Hindlimb muscle (tissue), 1 donor: ENCODE results near the gene RASD2. TPM values are rescaled to one million over a fixed set of nuclear protein-coding genes. Genes with fewer than 3 reads are reported as not detected.

Experiments
- DNase-seq: peaks from one replicate; pipeline ENCODE4 v3.0.0-alpha.2; 2013
- polyA plus RNA-seq: library from polyadenylated mRNA; unstranded; fragments of 120-200 nt; gene quantifications from one replicate; pipeline ENCODE4 v1.2.1, GENCODE V29; 2013; ENCODE audit not compliant: insufficient read length

Gene RASD2
- polyA plus RNA-seq, 1 donor: 25.4 TPM

DNA sequence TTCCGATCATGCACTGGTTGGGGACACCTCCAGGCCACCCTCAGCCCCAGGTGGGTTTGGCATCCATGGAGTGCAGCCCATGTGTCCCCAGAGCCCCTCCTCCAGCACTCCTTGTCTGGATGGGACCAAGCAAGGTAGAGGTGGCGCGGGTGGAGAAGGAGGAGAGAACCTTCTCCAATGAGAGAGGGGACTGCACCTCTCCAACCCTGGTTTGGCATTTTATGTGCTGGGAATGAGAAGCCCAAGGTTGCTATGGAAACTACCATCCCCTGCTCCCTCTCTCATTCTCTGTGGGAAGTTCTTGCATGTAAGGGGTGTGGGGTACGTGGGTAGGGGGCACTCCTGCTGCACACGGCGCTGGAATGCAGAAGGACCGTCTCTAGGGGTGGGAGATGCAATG lies 21.8 kb upstream of the RASD2 start:
- DNase-seq: no peak

GRCh38 chr22:35519306-35520000 lies 21.2 kb upstream of the RASD2 start:
- no peak for DNase-seq

GRCh38 chr22:35521358-35522224 lies 19.0 kb upstream of the RASD2 start:
- no peak for DNase-seq

DNA sequence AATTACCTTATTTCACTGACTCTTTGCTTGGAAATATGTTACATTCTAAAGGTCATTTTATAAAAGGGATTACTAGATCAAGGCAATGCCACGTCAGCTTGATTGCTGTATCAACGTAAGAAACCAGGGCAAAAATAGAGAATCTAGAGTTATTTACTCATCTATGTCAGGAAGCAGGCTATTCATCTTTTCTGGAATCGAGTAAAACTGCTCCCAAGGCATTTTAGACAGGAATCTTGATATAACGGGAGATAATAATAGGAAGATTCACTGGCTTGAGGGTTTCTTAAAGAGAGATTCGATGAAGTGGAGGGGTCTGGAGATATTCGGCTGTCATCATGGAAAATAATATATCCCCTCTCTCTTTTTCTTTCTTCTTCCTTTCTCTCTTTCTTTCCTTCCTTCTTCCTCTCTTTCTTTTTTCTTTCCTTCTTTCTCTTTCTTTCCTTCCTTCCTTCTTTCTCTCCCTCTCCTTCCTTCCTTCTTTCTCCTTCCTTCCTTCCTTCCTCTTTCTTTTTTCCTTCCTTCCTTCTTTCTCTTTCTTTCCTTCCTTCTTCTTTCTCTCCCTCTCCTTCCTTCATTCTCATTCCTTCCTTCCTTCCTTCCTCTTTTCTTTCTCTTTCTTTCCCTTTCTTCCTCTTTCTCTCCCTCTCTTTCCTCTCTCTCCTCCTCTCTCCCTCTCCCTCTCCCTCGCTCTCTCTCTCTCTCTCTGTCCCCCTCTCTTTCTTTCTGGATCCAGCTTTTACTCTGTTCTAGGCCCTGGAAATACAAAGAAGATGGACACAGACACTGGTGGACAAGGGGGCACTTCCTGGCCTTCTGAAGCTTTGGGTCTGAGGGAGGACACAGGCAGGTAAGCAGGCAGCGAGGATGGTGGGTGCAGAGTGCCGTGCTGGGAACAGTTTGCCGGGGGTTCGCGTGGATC lies 18.1 kb upstream of the RASD2 start:
- no peak for DNase-seq

GRCh38 chr22:35523167-35523947 lies 17.3 kb upstream of the RASD2 start:
- no peak for DNase-seq

DNA sequence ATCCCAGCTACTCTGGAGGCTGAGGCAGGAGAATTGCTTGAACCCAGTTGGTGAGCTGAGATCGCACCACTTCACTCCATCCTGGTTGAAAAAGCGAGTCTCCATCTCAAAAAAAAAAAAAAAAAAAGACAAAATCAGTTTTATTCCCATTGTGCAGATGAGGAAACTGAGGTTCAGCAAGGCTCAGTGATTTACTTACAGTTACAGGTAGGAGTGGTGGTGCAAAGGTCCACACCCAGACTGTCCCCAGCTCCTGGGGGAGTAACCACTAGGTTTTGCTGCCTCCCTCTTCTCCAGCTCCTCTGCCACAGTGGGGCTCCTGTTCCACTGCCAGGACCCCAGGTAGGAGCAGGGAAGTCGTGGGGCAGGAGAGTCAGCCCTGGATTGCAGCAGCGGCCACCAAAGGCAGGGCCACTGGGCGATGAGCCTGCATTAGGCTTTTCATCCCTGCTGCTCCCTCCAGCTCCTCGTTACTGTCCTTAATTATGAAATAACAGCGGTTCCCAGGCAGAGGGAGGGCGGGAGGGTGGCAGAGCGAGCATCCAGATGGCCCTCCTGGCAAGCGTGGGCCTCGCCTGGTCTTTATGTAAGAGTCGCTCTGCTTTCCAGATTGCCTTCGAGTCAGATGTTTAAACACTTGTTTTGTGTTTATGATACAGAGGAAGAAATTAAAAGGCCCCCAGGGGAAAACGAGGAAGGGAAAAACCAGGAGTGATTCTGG lies 15.5 kb upstream of the RASD2 start:
- peak; percentile 71 for DNase-seq

GRCh38 chr22:35525687-35526332 lies 14.8 kb upstream of the RASD2 start:
- no peak for DNase-seq

GRCh38 chr22:35526333-35526979 lies 14.2 kb upstream of the RASD2 start:
- DNase-seq: peak; percentile 23

DNA sequence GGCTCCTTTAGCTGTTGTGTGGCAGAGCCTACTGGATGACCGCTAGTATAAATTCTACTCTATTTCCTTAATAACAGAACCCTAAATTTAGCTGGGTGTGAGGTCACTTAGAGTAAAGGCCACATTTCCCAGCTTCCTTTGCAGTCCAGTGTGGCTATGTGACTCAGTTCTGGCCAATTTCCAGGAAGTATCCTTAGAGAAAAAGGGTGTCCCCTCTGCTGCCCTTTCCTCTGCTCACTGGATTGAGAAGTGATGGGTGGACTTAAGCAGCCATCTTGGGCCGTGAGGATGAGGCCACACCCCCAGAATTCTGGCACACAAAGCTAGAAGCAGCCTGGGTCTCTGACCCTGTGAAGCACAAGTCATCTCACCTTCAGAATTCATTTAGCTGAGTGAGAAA lies 11.7 kb upstream of the RASD2 start:
- DNase-seq: no peak

DNA sequence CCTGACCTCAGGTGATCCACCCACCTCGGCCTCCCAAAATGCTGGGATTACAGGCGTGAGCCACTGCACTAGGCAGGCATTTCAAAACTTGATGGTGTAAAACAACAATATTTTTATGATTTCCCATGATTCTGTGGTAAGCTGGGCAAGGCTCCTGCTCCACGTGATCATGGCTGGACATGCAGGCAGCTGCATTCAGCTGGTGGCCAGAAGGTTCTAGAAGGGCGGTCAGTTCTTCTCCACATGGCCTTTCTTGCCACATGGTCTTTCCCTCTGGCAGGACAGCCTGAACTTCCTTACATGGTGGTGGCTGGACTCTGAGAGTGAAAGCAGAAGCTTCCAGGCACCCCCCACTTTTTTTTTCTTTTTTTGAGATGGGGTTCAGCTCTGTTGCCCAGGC lies 9.9 kb upstream of the RASD2 start:
- no peak for DNase-seq

- no peak for DNase-seq
Measured at GRCh38 chr22:35531202-35531601, 9.4 kb upstream of the RASD2 start.

DNA sequence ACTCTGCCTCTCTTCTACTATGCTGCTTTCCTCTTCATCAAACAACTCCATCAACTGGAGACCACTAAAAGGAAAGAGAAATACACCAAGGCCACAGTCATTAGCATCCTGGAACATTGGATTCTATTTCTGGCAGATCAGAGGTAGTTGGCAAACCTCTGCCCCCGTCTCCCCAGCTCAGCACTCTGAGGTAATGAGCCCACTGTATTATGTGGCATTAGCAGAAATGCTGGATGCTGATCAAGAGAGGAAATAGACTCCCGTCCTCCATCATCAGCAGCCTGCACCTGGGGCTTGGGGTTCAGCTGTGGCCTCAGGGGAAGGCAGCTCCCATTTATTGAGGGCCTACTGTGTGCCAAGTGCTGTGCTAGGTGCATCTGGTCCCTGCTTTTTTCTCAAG lies 9.0 kb upstream of the RASD2 start:
- no peak for DNase-seq

DNA sequence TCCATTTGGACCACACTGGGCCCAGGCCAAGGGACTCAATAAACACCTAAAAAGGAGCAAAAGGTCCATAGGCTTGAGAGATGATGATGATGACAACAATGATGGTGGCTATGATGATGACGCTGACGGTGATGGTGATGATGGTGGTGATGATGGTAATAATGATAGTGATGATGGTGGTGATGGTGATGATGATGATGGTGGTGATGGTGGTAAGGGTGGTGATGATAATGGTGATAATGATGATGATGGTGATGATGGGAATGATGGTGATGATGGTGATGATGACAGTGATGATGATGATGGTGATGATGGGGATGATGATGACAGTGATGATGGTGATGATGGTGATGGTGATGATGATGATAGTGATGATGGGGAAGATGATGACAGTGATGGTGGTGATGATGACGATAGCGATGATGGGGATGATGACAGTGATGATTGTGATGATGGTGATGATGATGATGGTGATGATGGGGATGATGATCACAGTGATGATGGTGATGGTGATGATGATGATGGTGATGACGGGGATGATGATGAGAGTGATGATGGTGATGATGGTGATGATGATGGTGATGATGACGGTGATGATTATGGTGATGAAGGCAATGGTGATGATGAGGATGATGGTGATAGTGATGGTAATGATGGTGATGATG lies 7.1 kb upstream of the RASD2 start:
- DNase-seq: no peak

- no peak for DNase-seq
Measured at GRCh38 chr22:35534091-35534490, 6.5 kb upstream of the RASD2 start.

DNA sequence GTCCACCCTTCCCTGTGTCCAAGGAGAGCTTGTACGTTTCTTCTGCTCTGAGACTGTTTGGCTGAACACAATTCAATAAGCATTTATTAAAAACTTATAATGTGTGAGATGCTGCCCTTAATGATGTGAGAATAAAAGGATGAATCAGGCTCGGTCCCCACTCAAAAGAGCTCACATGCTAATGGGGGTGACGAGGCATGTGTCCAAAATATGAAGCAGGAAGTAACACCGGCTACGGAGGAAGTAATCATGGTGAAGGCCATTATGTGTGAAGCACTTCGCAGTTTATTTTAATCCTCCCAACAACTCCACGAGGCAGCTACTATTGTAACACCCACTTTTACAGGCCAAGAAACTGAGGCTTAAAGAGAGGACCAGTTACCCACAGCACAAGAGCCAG lies 3.4 kb upstream of the RASD2 start:
- DNase-seq: no peak

GRCh38 chr22:35538801-35539321 lies 1.8 kb upstream of the RASD2 start:
- DNase-seq: no peak

DNA sequence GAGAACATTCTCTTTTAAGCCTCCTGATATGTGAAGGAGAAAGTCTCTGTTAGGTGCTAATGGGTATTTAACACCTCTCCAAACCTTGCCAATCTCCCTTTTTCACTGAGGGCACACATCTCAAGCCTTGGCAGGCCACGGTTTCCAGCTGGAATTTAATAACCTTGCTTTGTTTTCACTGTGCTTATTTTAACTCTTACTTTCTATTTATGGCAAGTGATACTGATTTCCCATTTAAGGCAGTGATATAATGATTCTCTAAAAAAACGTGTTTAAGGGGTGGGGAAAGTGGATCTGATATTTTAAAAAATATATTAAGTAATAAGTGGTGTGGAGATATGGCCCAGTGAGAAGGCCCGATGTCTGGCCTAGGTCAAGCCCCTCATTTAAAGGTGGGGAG lies 1.1 kb upstream of the RASD2 start:
- DNase-seq: no peak

- DNase-seq: peak; percentile 19
Measured at GRCh38 chr22:35539910-35540594, 579 bp upstream of the RASD2 start.

GRCh38 chr22:35541254-35541748 lies 670 bp downstream of the RASD2 start:
- no peak for DNase-seq
